OCI-LY3 (cell line): ENCODE measurements around the gene KICS2.

Experiments
- H2AFZ ChIP-seq: fragments of 200-600, 300-600 bp; shearing (Covaris generic); 2 replicates; pipeline ENCODE4 v1.6.0; 2014; ENCODE audit warnings: antibody characterized with exemption, low read depth, low read length
- H3K27ac ChIP-seq: fragments of 200-600, 300-600 bp; sonication (generic); 2 replicates; pipeline ENCODE4 v1.5.1; 2014; ENCODE audit warnings: mild to moderate bottlenecking, low read length, moderate library complexity, mixed read lengths
- H3K27me3 ChIP-seq: fragments of 200-600, 300-600 bp; sonication (generic); 2 replicates; pipeline ENCODE4 v1.6.1; 2014; ENCODE audit warnings: low read depth, low read length, mixed read lengths
- H3K36me3 ChIP-seq: fragments of 200-600, 300-600 bp; sonication (generic); replicated peaks from 2 replicates; pipeline ENCODE3; 2014; ENCODE audit warnings: low read depth, low read length, mixed read lengths
- H3K4me1 ChIP-seq: fragments of 300-600, 200-600 bp; sonication (generic); 2 replicates; pipeline ENCODE4 v1.6.1; 2014; ENCODE audit warnings: low read length, mixed read lengths
- H3K4me2 ChIP-seq: fragments of 200-600, 300-600 bp; sonication (generic); 2 replicates; pipeline ENCODE4 v1.6.1; 2014; ENCODE audit warnings: low read length, mixed read lengths
- H3K4me3 ChIP-seq: fragments of 300-600, 200-600 bp; sonication (generic); 2 replicates; pipeline ENCODE4 v1.5.1; 2014; ENCODE audit warnings: antibody characterized with exemption, mild to moderate bottlenecking, low read length, moderate library complexity
- H3K79me2 ChIP-seq: fragments of 300-600, 200-600 bp; shearing (Covaris generic); 2 replicates; pipeline ENCODE4 v1.6.1; 2014; ENCODE audit warnings: mild to moderate bottlenecking, low read length, mixed read lengths
- H3K9ac ChIP-seq: fragments of 300-600, 200-600 bp; shearing (Covaris generic); 2 replicates; pipeline ENCODE4 v1.6.0; 2014; ENCODE audit warnings: mild to moderate bottlenecking, low read length, moderate library complexity
- H3K9me3 ChIP-seq: fragments of 200-600, 300-600 bp; shearing (Covaris generic); 2 replicates; pipeline ENCODE4 v1.6.1; 2014; ENCODE audit warnings: low read length, mixed read lengths; ENCODE audit not compliant: insufficient read depth
- H4K20me1 ChIP-seq: fragments of 200-600, 300-600 bp; sonication (generic); 2 replicates; pipeline ENCODE4 v1.6.1; 2016; ENCODE audit warnings: low read length, mixed read lengths; ENCODE audit not compliant: insufficient read depth
- CTCF ChIP-seq: fragments of 200-600, 300-600 bp; sonication (generic); IDR thresholded peaks from 2 replicates; pipeline ENCODE4 v1.5.1; 2014; ENCODE audit warnings: antibody characterized with exemption, low read length, low read depth
- EZH2phosphoT487 ChIP-seq: fragments of 200-600 bp; shearing (Covaris generic); IDR thresholded peaks from 2 replicates; pipeline ENCODE4 v1.6.1; 2018; ENCODE audit warnings: antibody characterized with exemption, mixed run types, low read depth

The KICS2 gene

GRCh38 chr12:64187370-64187769 is 34.7 kb downstream of the KICS2 start:
- no peak overlapping the region for H3K9ac ChIP-seq
- H3K27me3 ChIP-seq = no peaks in the 10 kb centered on the region
- no peak overlapping the region for H2AFZ ChIP-seq
- no peak overlapping the region for H3K4me3 ChIP-seq
- H4K20me1 ChIP-seq = no peaks in the 10 kb centered on the region
- peaks cover 14% of the 10 kb centered on the region for H3K4me1 ChIP-seq
- H3K27ac ChIP-seq = no peak overlapping the region
- peaks cover 4% of the 10 kb centered on the region for H3K36me3 ChIP-seq
- H3K79me2 ChIP-seq = no peaks in the 10 kb centered on the region
- no peaks in the 10 kb centered on the region for H3K9me3 ChIP-seq
- no peak for TF ChIP-seq EZH2phosphoT487
- H3K4me2 ChIP-seq = peak overlapping the region; percentile 4; the same call in 1 of the 2 replicates

- H3K9me3 ChIP-seq = no peaks in the 10 kb centered on the region
- H4K20me1 ChIP-seq = no peaks in the 10 kb centered on the region
- no peak overlapping the region for H3K27ac ChIP-seq
- TF ChIP-seq EZH2phosphoT487 (no peak), CTCF (no peak)
- H3K79me2 ChIP-seq = no peaks in the 10 kb centered on the region
- peaks cover 12% of the 10 kb centered on the region for H3K4me1 ChIP-seq
- peaks cover 3% of the 10 kb centered on the region for H3K36me3 ChIP-seq
- H3K4me3 ChIP-seq = no peak overlapping the region
- no peaks in the 10 kb centered on the region for H3K27me3 ChIP-seq
- peak overlapping the region; percentile 4; the same call in 1 of the 2 replicates for H3K4me2 ChIP-seq
- H2AFZ ChIP-seq = no peak overlapping the region
- no peak overlapping the region for H3K9ac ChIP-seq
These were observed 35.3 kb downstream of the KICS2 start for GRCh38 chr12:64186789-64187188.

GRCh38 chr12:64184216-64184615 is 37.9 kb downstream of the KICS2 start:
- Histone ChIP-seq H3K27ac (no peak overlapping the region), H4K20me1 (no peaks in the 10 kb centered on the region)

GRCh38 chr12:64181430-64182291 is 40.4 kb downstream of the KICS2 start:
- peaks cover 3% of the 10 kb centered on the region for H3K4me1 ChIP-seq
- no peak for TF ChIP-seq EZH2phosphoT487
- peak; percentile 67 for TF ChIP-seq CTCF
- H3K27me3 ChIP-seq = no peaks in the 10 kb centered on the region
- H3K9ac ChIP-seq = no peak overlapping the region
- no peaks in the 10 kb centered on the region for H3K36me3 ChIP-seq
- H4K20me1 ChIP-seq = no peaks in the 10 kb centered on the region
- no peak overlapping the region for H3K4me3 ChIP-seq
- H2AFZ ChIP-seq = no peak overlapping the region
- no peak overlapping the region for H3K4me2 ChIP-seq
- no peak overlapping the region for H3K27ac ChIP-seq
- no peaks in the 10 kb centered on the region for H3K9me3 ChIP-seq
- H3K79me2 ChIP-seq = no peaks in the 10 kb centered on the region

More at GRCh38 chr12:64184216-64184615, 37.9 kb downstream of the KICS2 start:
- H3K9ac ChIP-seq = no peak overlapping the region
- no peak overlapping the region for H3K4me2 ChIP-seq
- no peaks in the 10 kb centered on the region for H3K79me2 ChIP-seq
- no peaks in the 10 kb centered on the region for H3K9me3 ChIP-seq
- peaks cover 12% of the 10 kb centered on the region for H3K4me1 ChIP-seq
- H3K36me3 ChIP-seq = peaks cover 3% of the 10 kb centered on the region
- no peak overlapping the region for H3K4me3 ChIP-seq
- no peaks in the 10 kb centered on the region for H3K27me3 ChIP-seq
- H2AFZ ChIP-seq = no peak overlapping the region
- TF ChIP-seq EZH2phosphoT487 (no peak), CTCF (no peak)
